Measurements from ENCODE around the gene NXPH4. TPM values are rescaled to one million over a fixed set of nuclear protein-coding genes. Genes with fewer than 3 reads are reported as not detected.
A peak's percentile ranks its signal among the peaks of the same experiment; 100 is the strongest.

The NXPH4 gene
- total RNA-seq, 1 experiment from 2014 or later = 5.8 TPM

DNA sequence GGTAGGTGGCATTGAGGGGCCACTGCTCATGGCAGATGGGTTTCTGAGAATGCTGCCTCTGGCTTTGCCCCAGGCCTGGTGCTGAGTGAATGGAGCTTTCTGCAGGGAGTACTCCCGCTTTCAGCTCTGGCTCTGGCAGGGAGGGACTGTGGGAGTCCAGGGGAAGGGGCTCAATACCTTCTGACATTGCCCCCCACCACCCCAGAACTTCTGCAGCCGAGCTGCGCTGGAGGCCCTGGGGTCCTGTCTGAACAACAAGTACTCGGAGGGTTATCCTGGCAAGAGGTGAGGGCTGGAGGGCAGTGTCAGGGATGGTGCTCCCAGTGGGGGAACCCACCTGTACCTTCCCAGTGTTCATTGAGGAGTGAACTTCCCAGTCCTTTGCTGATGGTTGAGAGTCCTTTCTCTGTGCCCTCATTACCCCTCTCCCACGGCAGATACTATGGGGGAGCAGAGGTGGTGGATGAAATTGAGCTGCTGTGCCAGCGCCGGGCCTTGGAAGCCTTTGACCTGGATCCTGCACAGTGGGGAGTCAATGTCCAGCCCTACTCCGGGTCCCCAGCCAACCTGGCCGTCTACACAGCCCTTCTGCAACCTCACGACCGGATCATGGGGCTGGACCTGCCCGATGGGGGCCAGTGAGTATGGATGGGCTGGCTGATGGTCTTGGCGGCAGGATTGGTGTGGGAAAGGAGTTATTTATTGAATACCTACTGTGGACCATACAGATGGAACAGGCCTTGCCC, 14.9 kb downstream of the NXPH4 start:
- DNase-seq (ENCODE audit: low spot score) = no peak

DNA sequence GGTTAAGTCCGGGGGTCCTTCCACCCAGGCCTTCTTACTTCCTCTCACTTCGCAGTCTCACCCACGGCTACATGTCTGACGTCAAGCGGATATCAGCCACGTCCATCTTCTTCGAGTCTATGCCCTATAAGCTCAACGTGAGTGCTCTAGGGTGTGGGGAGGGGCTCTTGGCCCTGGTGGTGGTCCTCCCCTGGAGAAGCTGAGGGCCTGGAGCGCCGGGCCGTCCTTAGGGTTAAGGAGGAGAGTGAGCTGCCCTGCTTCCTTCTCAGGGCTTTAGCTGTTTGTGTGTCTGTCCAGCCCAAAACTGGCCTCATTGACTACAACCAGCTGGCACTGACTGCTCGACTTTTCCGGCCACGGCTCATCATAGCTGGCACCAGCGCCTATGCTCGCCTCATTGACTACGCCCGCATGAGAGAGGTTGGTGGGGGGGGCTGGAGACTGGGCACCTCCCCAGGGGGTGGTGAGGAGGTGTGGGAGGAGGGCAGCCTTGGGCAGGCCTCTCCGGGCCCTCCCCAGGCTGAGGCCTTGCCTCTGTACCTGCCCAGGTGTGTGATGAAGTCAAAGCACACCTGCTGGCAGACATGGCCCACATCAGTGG, 15.7 kb downstream of the NXPH4 start:
- no peak for DNase-seq (ENCODE audit: low spot score)

DNA sequence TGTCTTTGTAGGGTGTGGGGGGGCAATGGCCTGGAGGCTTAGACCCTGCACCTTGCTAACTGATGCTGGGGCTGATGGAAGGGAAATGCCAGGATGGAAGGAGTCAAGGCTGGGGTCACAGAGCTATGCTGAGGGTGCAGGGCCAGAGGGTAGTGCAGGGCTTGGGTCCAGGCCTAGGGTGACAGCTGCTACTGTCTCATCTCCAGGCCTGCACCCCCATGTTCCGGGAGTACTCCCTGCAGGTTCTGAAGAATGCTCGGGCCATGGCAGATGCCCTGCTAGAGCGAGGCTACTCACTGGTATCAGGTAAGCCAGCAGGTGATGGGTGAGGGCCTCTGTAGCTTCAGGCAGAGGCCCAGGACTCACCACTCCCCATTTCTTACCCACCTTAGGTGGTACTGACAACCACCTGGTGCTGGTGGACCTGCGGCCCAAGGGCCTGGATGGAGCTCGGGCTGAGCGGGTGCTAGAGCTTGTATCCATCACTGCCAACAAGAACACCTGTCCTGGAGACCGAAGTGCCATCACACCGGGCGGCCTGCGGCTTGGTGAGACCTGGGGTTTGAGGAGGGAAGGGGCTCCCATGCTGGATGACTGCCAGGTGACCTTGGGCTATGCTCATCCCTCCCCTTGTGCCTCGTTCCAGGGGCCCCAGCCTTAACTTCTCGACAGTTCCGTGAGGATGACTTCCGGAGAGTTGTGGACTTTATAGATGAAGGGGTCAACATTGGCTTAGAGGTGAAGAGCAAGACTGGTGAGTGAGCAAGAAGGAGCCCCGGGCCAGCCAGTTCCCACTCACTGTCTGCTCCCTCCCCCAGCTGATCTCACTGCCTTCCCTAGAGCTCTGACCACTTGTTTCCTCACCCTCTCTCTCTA, 17.0 kb downstream of the NXPH4 start:
- DNase-seq (ENCODE audit: low spot score) = no peak

DNA sequence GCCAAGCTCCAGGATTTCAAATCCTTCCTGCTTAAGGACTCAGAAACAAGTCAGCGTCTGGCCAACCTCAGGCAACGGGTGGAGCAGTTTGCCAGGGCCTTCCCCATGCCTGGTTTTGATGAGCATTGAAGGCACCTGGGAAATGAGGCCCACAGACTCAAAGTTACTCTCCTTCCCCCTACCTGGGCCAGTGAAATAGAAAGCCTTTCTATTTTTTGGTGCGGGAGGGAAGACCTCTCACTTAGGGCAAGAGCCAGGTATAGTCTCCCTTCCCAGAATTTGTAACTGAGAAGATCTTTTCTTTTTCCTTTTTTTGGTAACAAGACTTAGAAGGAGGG, 17.6 kb downstream of the NXPH4 start:
- no peak for DNase-seq (ENCODE audit: low spot score)

DNA sequence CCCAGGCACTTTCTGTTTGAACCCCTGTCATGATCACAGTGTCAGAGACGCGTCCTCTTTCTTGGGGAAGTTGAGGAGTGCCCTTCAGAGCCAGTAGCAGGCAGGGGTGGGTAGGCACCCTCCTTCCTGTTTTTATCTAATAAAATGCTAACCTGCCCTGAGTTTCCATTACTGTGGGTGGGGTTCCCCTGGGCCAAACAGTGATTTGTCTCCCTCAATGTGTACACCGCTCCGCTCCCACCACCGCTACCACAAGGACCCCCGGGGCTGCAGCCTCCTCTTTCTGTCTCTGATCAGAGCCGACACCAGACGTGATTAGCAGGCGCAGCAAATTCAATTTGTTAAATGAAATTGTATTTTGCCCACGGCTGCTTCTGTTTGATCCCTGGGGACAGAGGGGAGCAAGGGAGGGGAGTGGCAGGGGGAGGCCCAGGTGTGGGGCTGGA, 18.0 kb downstream of the NXPH4 start:
- DNase-seq (ENCODE audit: low spot score) = no peak

DNA sequence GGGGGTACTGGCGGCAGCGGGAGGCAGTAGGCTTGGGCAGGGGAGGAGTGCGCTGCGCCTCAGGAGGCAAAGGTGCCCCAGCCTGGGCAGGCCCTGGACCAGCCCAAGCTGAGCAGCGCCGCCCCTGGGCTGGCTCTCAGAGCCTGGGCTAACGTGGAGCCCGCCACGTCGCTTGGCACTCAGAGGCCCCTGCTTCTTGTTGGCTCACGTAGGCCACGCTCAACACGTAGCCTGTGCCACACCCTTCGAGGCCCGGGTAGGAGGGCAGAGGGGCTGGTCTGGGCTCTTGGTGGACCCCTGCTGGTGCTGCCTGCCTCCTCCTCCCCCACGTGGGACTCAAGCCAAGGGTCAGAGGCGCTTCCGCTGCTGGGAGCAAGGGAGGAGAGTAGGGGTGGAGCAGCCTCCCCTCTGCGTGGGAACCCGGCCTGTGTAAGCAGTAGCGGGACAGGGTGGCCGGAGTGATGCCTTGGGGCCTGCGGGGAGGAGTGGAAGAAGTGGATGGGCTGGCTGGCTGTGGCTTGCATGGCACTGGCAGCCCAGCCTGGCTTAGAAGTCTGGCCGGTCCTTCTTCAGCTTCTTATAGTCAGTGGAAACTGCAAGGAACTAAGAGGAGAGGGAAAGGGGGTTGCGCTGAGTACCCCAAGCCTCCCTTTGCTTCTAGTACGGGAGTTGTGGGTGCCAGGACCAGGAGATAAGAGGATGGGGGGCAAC, 18.6 kb downstream of the NXPH4 start:
- no peak for DNase-seq (ENCODE audit: low spot score)

DNA sequence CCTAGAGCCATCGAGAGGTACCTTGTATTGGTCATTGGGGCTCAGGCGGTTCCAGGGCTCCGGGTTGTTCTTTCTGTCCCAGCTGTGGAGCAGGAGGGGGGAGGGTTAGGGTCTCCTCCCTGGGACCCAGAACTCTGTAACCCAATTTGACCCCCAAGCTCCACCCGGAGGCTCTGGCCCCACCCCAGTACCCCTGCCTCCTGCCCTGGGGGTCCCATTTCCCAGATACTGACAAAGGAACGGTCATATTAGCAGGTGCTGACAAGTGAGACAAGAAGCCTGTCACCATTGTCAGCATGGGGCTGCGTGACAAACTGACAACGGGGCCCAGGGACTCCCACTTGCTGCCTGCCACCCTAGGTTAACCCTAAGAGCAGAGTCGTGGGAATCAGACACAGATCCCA, 19.1 kb downstream of the NXPH4 start:
- no peak for DNase-seq (ENCODE audit: low spot score)

DNA sequence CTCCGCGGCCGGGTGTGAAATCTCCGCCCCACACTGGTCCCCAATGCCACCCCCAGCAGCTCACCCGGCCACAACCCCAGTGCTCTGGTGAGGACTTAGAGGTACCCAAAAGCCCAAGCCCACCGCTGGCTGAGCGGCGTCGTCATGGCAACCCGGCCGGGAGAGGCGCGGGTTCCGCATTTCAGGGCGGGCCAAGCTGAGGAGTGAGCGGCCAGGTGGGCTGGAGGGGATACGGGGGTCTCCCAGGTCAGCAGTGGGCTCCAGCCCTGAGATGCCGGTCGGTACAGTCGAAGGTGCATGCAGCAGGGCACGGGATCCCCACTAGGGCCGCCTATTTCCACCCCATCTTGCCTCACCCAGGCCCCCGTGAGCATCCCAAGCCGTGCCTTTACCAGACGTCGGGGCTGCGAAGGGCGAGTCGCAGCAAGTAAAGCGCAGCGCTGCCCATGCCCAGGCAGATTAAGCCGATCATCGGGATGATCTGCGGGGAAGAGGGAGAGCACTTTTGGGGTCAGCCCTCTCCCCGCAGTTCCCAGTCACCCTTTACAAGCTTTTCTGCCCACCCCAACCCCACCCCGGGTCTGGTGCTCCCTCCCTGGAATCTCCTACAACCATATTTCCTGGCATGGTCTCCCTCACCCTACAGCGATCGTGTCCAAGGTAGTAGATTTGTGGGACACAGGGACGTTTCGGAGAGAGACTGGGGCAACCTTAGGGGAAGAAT, 19.8 kb downstream of the NXPH4 start:
- DNase-seq (ENCODE audit: low spot score) = no peak

DNA sequence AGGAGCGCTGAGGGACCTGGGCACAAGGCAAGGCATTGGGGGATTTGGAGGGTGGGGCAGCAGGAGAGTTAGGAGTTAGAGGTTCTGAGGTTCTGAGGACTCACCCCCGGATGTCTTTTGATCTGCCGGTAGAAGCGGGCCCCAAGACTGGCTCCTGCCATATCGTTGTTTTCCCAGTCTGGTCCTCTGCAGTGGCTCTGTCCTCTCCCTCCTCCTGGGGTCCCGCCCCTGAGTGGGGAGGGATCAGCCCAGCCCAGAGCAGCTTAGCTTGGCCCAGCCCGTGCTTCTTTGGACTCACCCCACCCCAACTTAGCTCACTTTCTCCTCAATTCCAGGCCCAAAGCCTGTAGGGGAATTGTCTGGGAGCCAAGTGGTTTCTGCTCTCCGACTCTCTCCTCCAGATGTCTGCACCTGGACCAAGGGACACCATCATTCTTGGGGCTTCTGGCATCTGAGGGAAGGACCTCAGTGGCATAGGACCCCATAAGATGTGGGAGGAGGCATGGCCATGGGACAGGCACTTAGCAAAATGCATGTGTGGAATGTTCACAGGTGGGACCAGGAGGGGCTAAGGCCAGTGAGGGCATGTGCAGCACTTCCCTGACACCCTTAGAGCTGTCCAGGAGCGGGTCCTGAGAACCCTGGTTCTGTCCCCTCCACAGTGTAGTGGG, 20.5 kb downstream of the NXPH4 start:
- no peak for DNase-seq (ENCODE audit: low spot score)

DNA sequence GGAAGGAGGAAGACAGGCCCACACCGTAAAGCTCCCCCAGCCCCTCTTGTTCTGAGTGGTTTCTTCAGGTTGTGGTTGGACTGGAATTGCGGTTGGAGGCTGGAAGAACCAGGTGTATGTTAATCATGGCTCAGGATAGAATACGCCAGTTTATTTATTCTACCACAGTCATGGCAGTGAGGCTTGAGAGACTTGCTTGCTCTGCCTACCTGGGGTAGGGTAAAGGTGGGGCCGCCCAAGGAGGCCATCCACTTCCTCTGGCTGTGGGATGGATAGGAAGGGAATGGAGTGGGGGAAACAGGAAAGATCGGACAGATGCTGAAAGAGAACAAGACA, 21.0 kb downstream of the NXPH4 start:
- DNase-seq (ENCODE audit: low spot score) = no peak

DNA sequence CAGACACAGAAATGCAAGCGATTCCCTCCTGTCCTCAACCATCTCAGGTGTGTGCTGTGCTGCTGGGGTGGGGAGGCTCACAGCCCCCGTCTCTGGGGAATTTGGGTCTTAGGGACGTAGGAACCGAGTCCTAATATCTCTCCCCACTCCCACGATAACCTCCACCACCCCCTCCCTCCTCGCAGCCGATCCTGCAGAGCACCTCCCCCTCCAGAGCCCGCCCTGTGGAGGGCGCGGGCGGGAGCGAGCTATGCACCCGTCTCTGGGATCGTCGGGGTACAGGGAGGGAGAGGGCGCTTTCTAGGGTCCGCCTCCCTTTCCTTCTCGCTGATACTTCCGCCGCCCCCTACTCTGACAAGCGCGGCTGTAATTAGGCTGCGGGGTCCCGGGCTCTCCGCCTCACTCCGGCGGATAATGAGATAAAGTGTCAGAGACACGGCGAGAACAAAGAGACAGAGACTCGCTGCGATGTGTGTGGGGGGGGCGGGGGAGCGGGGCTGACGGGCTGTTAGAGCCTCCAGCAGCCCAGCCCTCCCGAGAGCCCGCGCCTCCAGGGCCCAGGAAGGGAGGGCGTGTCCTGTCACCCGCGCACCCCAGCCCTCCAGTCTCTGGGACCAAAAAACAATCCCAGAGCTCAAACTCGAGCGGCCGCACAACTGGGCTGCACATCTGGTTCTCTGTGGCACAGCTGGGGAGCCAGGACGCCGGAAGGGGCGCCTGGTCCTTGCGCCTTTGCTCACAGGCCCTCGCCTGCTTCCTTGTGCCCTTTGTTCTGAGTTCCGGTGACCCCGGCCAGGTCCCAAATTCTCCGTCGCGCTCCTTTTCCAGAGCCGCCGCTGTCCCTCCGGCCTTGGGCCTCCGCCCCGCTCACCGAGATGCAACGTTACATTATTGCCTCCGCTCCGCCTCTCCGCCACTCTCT, 21.6 kb downstream of the NXPH4 start:
- DNase-seq (ENCODE audit: low spot score) = no peak

DNA sequence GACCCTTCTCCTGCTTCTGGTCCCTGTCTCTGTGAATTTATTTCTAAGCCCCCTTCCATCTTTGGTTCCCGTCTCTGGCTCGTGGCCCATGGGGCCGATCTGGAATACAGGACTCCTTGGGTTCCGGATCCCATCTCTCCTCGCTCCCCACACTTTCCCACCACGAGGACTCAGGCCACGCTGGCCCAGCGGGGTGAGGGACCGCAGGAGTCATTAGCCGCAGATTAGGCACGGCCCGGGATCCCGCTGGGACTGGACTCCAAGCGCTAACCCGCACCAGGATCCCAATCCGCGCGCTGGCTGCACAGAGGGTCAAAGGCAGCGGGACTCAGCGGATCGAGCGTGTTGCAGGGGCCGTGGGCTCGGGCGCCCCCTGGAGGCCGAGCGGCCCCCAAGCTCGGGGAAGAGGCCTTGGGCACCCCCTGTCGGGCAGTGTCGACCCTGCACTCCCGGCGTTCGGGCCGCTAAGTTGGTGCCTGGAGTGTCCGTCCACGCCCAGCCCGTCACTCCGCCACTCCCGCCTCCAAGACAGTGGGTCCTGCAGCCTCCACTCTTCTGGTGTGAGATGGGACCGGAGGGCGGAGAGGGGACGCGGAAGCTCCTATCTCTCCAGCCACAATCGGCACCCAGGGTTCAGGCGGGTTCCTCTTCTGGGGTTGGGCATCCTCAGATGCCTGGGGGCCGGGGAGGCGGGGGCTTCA, 22.4 kb downstream of the NXPH4 start:
- peak; percentile 25 for DNase-seq (ENCODE audit: low spot score)

DNA sequence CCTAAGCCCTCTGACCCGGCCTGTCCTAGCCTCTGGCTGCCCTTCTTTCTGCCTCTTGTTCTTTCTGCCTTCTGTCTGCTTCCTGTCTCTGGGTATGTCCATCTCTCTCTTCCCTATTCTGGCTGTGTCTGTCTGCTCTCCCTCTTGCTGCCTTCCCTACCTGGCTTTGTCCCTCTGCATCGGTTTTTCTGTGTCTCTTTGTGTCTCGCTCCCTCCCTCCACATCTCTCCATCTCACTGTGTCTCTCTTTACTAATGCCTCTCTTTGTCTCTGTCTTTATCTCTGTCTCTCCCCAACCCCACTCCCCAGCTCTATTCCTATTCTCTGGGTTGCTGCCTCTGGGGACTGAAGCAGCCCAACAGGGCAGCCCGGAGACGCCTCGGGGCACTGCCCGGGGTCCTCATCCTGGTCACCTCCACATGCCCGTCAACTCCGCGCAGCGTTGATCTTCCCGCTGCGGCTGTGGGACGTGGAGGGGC, 23.0 kb downstream of the NXPH4 start:
- no peak for DNase-seq (ENCODE audit: low spot score)

DNA sequence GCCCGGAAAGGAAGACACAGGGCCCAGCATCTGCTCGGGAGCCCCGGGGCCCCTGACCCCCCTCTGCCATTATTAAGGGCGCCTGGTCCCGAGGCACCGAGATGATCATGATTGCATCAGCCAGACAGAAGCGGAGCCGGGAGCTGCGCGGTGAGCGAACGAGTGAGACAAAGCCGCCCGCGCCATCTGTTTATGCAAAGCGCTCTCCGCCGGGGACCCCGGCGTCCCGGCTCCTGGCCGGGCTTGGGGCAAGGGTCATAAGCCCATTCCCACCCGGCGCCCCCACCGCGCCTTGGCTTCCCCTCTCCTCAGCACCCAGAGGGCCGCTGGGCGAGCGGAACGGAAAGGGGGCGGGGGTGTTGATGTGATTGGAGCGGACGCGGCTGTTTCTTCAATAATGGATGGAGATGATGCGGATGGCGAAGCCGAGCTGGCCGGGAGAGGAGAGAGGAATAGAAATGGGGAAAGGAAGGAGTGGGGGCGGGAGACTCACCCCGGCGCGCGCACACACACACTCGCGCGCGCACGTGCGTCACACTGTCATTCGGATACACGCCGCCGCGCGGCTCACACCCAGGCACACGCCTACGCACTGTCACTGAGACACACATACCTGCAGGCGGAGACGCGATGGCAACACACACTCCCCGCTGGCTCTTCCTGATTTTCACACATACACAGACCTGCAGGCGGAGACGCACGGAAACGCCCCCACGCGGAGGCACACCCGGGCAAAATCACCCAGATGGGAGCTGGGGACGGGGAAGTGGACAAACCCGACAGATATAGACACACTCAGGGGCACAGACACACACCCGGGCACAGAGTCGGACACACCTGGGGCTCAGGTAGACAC, 23.7 kb downstream of the NXPH4 start:
- no peak for DNase-seq (ENCODE audit: low spot score)

DNA sequence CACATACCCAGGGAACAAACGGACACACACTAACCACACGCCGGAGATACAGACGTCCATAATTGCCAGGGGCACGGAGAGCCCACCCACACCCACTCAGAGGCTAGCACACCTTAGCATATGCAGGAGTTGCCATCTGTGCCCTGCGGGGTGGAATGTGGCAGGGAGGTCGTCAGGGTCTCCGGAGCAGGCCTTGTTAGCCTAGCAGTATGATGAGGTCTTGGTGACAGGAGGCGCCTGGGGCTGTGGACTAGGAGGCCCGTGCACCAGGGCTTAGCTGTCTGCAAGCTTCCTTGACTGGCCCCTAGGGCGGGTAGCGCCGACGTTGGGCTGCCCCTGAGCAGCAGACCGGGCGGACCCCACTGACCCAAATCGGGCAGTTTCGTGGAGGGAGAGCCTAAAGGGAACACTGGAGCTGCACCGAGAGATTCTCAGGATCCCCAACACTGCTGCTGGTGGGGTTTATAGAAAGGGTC, 24.4 kb downstream of the NXPH4 start:
- DNase-seq (ENCODE audit: low spot score) = no peak

DNA sequence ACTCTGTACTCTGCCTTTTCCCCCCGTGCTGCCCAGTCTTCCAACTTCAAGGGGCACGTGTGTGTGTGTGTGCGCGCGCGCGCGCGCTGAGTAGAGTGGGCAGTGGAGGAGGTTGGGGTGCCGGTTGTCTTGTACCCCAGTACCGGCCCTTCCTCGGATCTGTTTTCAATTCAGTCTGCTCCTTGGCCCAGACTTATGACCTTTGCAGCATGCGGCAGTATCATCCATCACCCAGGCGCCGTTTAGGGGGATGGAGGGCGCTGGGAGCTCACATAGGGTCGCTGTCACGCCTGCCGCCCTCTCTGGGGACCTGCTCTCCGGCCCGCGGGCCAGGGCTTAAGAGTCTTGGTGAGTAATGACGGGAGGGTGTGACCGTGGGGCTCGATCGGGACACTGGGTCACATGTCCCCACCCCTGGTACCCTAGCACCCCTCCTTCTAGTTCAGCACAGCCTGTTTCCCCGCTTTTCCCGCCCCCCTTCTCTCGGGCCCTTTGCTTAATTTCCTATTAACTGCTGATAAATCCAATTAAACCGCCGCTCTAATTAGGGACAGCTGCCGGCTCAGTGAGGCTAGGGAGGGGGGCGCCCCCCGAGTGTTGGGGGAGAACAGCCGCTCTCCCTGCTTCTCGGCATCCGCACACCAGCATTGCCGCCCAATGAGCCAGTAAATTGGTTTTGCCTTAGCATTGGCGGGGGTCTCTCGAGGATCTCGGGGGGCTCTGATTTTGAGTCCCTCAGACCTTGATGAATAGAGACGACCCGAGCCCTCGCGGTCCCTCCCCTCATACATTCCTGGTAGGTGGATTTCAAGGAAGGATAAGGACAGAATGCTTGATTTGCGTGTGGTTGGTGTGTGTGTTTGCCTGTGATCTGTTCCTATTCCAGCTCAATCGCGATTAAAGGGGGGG, 25.1 kb downstream of the NXPH4 start:
- DNase-seq (ENCODE audit: low spot score) = no peak

DNA sequence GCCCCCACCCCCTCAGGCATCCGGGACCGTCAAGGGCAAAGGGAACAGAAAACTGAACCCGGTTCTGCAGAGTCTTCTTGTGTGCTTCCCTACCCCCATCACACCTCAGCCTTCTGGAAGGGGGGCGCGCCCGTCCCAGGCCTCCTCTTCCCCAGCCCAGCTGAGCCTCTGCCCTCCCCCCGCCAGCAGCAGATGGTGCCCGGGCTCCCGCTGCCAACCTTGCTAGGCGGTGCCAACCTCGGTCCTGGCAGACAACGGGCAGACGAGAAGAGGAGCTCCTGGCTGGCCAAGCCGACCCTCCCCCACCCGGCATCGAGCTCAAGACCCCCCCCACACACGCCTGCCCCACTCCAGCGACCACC, 25.7 kb downstream of the NXPH4 start:
- DNase-seq (ENCODE audit: low spot score) = no peak

Data from A172 (cell line).